GM12878 (cell line): ENCODE measurements around the gene RGSL1. TPM values are rescaled to one million over a fixed set of nuclear protein-coding genes. Genes with fewer than 3 reads are reported as not detected.
A peak's percentile ranks its signal among the peaks of the same experiment; 100 is the strongest.

Experiments
- ATAC-seq: fragments of 200-7000 bp; cut with Tn5 transposase; 3 replicates; pipeline ENCODE4 v1.9.1; 2020; ENCODE audit warnings: mild to moderate bottlenecking, moderate library complexity
- BruUV-seq: library from RNA; stranded (reverse); fragments of 400-500 nt; replicated peaks from 2 replicates; lab custom pipeline; 2021; lab: Mats Ljungman, UMichigan
- CTCF ChIA-PET: fragments of 300-600 bp; sonication (Branson Sonifier 250); formaldehyde crosslinking; extraction: SDS; loops from one replicate; lab custom pipeline; 2021; ENCODE audit warnings: inconsistent platforms; lab: Yijun Ruan, JAX
- POLR2A ChIA-PET: fragments of 350-600 bp; formaldehyde crosslinking; extraction: SDS; loops from one replicate; lab custom pipeline; 2021; ENCODE audit warnings: inconsistent platforms; lab: Charles Lee
- RAD21 ChIA-PET: fragments of 300-600 bp; sonication (Branson Sonifier 250); formaldehyde crosslinking; loops from one replicate; lab custom pipeline; 2023; ENCODE audit warnings: antibody characterized with exemption; ENCODE audit not compliant: unreplicated experiment; lab: Charles Lee
- SMC1A ChIA-PET: fragments of 300-600 bp; sonication (Branson Sonifier 250); formaldehyde crosslinking; loops from one replicate; lab custom pipeline; 2023; ENCODE audit not compliant: unreplicated experiment, uncharacterized antibody; lab: Charles Lee
- DNase-seq: peaks from one replicate; pipeline ENCODE4 v3.0.0-alpha.2; 2011; ENCODE audit warnings: low read depth, low spot score
- FAIRE-seq: peaks from 3 replicates; lab custom pipeline; 2011; peaks lifted over from hg19 to GRCh38; lab: Jason Lieb, UNC
- H2AFZ ChIP-seq: 2 replicates; pipeline ENCODE4 v1.6.0; 2011; ENCODE audit warnings: low read depth, low read length, control low read depth; ENCODE audit not compliant: control insufficient read depth
- H3K27ac ChIP-seq: 2 replicates; pipeline ENCODE4 v1.5.1; 2011; ENCODE audit warnings: control low read depth; ENCODE audit not compliant: control insufficient read depth, insufficient read depth
- H3K27me3 ChIP-seq, 2 experiments: replicated peaks in 1 of 2; 2 replicates each; pipeline versions ENCODE4 v1.6.0 to v1.6.1; 2011; ENCODE audit warnings: low read length in 1 of 2; ENCODE audit not compliant: control insufficient read depth in 2 of 2, insufficient read depth in 2 of 2
- H3K36me3 ChIP-seq, 2 experiments: 2 replicates each; pipeline ENCODE4 v1.5.1; 2011; ENCODE audit warnings: low read length in 1 of 2; ENCODE audit not compliant: control insufficient read depth in 2 of 2, insufficient read depth in 2 of 2
- H3K4me1 ChIP-seq: 2 replicates; pipeline ENCODE4 v1.6.1; 2011; ENCODE audit warnings: mild to moderate bottlenecking, low read length, moderate library complexity, mixed read lengths; ENCODE audit not compliant: control insufficient read depth, insufficient read depth
- H3K4me2 ChIP-seq: 2 replicates; pipeline ENCODE4 v1.6.0; 2011; ENCODE audit warnings: control low read depth; ENCODE audit not compliant: control insufficient read depth, insufficient read depth
- H3K4me3 ChIP-seq: fragments of 200-600 bp; sonication (generic); 2 replicates; pipeline ENCODE4 v1.5.1; 2016
- H3K79me2 ChIP-seq: 2 replicates; pipeline ENCODE4 v1.6.0; 2011; ENCODE audit warnings: low read length; ENCODE audit not compliant: control insufficient read depth, insufficient read depth
- H3K9ac ChIP-seq: 2 replicates; pipeline ENCODE4 v1.8.0; 2011; ENCODE audit warnings: low read length, control low read depth, mixed read lengths; ENCODE audit not compliant: control insufficient read depth, insufficient read depth
- H3K9me3 ChIP-seq: replicated peaks from 3 replicates; pipeline ENCODE4 v1.5.1; 2011; ENCODE audit warnings: mild to moderate bottlenecking, low read length; ENCODE audit not compliant: control insufficient read depth, insufficient read depth
- H4K20me1 ChIP-seq: 2 replicates; pipeline ENCODE4 v1.6.0; 2011; ENCODE audit not compliant: control insufficient read depth, insufficient read depth
- BCL11A ChIP-seq: IDR thresholded peaks from 2 replicates; pipeline ENCODE4 v1.6.1; 2011; ENCODE audit warnings: low read depth, low read length
- BMI1 ChIP-seq: fragments of 450-650 bp; IDR thresholded peaks from 2 replicates; pipeline ENCODE4 v1.6.1; 2016; ENCODE audit warnings: mild to moderate bottlenecking, moderate library complexity, borderline replicate concordance
- MTA3 ChIP-seq: IDR thresholded peaks from 2 replicates; pipeline ENCODE4 v1.6.1; 2012; ENCODE audit warnings: low read length, inconsistent platforms, borderline replicate concordance
- WGBS: methylation state at CpG from one replicate; pipeline ENCODE4 v1.1.6; 2016; ENCODE audit warnings: low lambda C conversion rate; ENCODE audit not compliant: insufficient replicate concordance, insufficient coverage; ENCODE audit errors: missing lambda C conversion rate; 5-methylcytosine and 5-hydroxymethylcytosine counted together
- in situ Hi-C: fragments of 300-500 bp; cut with MboI; formaldehyde crosslinking; loops from 9 replicates; pipeline ENCODE4 v1.14.3; 2018; ENCODE audit warnings: mixed read lengths
- intact Hi-C: fragments of 100-400 bp; cut with micrococcal nuclease; formaldehyde crosslinking; loops from one replicate; pipeline ENCODE4 v1.14.2; 2022; ENCODE audit not compliant: unreplicated experiment
- polyA plus RNA-seq, 11 experiments: library from polyadenylated mRNA; depleted of rRNA in 4 of 11; unstranded in 6 of 11; stranded (reverse) in 5 of 11; fragments of >200 nt; fragmentation: Nextera tagmentation in 4 of 11; fragmentation: Illumina TruSeq in 1 of 11; extraction: Ambion mirVana in 4 of 11; extraction: Trizol in 1 of 11; gene quantifications; 1 replicate in 1 of 11; 2 replicates in 10 of 11; pipeline versions ENCODE4 v1.2.1 to v1.2.3, GENCODE V29; 2011 to 2016; ENCODE audit warnings: inconsistent platforms in 2 of 11, missing spikeins in 2 of 11, low read depth in 1 of 11
- total RNA-seq, 4 experiments: library from RNA; depleted of rRNA in 3 of 4; stranded (reverse); fragments of >200 nt in 3 of 4; fragmentation: Illumina TruSeq in 1 of 4; extraction: Trizol in 1 of 4; gene quantifications; 2 replicates each; pipeline versions ENCODE4 v1.2.1 to v1.2.3, GENCODE V29; 2013 to 2021
- TF ChIP-seq, protein P1 (sequence below): fragments of 450-650 bp; formaldehyde crosslinking; IDR thresholded peaks from 2 replicates; pipeline ENCODE4 v1.5.0; 2022; ENCODE audit warnings: mild to moderate bottlenecking, missing genetic modification characterization
- TF ChIP-seq, protein P2 (sequence below), 3 experiments: IDR thresholded peaks in 2 of 3; conservative IDR thresholded peaks in 1 of 3; 2 replicates each; pipeline ENCODE4 v1.5.1; 2011; ENCODE audit warnings: low read depth in 3 of 3, low read length in 3 of 3, mild to moderate bottlenecking in 3 of 3, control low read depth in 2 of 3, moderate library complexity in 2 of 3, inconsistent platforms in 1 of 3, mixed read lengths in 1 of 3; ENCODE audit not compliant: control insufficient read depth in 2 of 3, insufficient read depth in 1 of 3; ENCODE audit errors: extremely low read depth in 1 of 3

Gene RGSL1
- total and polyA plus RNA-seq, 10 of the 15 experiments (the other 5 are each of a cell fraction or from before 2014, with no cell fraction given): 0.05 to 0.28 (median 0.27) TPM; not detected in 5

DNA sequence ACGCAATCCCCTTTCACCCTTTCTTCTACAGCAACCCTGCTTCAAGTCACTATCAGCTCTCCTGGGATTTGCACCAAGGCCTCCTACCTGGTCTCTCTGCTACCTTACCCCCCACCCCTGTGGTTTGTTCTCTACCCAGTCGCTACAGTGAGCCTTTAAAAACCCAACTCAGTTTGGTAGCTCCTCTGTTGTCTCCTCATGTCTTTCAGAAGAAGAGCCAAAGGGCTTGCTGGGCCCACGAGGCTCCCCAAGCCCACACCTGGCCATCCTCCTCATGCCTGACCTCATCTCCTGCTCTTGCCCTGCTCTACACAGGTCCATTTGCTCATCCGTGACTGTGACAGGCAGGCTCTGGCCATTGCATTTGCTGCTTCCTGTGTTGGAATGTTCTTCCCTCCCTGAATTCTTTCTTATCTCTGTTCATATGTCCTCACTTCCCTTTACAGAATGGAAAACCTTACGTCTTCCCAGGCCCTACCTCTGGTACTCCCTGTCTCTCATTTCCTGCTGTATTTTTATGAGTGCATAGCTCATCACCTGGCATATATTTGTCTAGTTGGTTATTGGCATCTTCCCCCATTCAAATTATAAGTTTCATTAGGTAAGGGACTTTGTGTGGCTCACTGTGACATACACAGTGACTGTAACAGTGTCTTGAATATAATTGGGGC is 150.9 kb downstream of the RGSL1 start:
- Histone ChIP-seq H3K27me3 (no peaks in the 10 kb centered on the region), H3K36me3 (peaks cover 11 to 24% of the 10 kb centered on the region in 2 experiments; a peak in 3 of 4 replicates), H3K9ac (peak overlapping the region; percentile 23; the same call in 1 of the 2 replicates), H3K4me3 (peak overlapping the region; percentile 59), H3K9me3 (no peaks in the 10 kb centered on the region), H3K79me2 (peaks cover 37% of the 10 kb centered on the region), H2AFZ (no peak overlapping the region), H3K27ac (no peak overlapping the region), H3K4me2 (peak overlapping the region; percentile 62), H4K20me1 (no peaks in the 10 kb centered on the region; the same call in 1 of the 2 replicates), H3K4me1 (peaks cover 11% of the 10 kb centered on the region)
- FAIRE-seq (no peak), DNase-seq (no peak), ATAC-seq (no peak)
- POLR2A ChIA-PET: interaction anchor here (1.1 to 4.6 kb wide), 4 partner anchors 82 to 186 kb away, joined by 3 to 34 read pairs (median 4); no protein-coding TSS in a partner anchor
- CTCF ChIA-PET: interaction anchor here (0.6 to 37.4 kb wide), 20 partner anchors 11 to 458 kb away, joined by 3 to 1888 read pairs (median 4); partner anchors contain the start of genes NPL and RNASEL
- in situ Hi-C loops (no loop called here), intact Hi-C loops (loop anchor here (1.0 to 5.0 kb wide), 3 partner anchors 116 to 236 kb away; partner anchors contain the start of gene DHX9)
- SMC1A ChIA-PET: interaction anchor here (0.6 to 28.0 kb wide), 16 partner anchors 10 to 330 kb away, joined by 3 to 1145 read pairs (median 4); partner anchors contain the start of genes NPL and RNASEL
- RAD21 ChIA-PET: interaction anchor here (1.0 to 23.0 kb wide), 16 partner anchors 12 to 207 kb away, joined by 3 to 946 read pairs (median 4); partner anchors contain the start of gene RNASEL
- WGBS: 56% methylated on average over 5 of the region's 5 CpGs
- BruUV-seq: no TSS peak
- TF ChIP-seq, protein P1, sequence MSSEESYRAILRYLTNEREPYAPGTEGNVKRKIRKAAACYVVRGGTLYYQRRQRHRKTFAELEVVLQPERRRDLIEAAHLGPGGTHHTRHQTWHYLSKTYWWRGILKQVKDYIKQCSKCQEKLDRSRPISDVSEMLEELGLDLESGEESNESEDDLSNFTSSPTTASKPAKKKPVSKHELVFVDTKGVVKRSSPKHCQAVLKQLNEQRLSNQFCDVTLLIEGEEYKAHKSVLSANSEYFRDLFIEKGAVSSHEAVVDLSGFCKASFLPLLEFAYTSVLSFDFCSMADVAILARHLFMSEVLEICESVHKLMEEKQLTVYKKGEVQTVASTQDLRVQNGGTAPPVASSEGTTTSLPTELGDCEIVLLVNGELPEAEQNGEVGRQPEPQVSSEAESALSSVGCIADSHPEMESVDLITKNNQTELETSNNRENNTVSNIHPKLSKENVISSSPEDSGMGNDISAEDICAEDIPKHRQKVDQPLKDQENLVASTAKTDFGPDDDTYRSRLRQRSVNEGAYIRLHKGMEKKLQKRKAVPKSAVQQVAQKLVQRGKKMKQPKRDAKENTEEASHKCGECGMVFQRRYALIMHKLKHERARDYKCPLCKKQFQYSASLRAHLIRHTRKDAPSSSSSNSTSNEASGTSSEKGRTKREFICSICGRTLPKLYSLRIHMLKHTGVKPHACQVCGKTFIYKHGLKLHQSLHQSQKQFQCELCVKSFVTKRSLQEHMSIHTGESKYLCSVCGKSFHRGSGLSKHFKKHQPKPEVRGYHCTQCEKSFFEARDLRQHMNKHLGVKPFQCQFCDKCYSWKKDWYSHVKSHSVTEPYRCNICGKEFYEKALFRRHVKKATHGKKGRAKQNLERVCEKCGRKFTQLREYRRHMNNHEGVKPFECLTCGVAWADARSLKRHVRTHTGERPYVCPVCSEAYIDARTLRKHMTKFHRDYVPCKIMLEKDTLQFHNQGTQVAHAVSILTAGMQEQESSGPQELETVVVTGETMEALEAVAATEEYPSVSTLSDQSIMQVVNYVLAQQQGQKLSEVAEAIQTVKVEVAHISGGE (CRISPR knock-in tag): 0 out of 2 replicates have a peak, but pooled peaks have one; percentile 17
- TF ChIP-seq MTA3: 0 out of 2 replicates have a peak, but pooled peaks have one; percentile 23
- TF ChIP-seq BMI1: 0 out of 2 replicates have a peak, but pooled peaks have one; percentile 26
- no peak for TF ChIP-seq BCL11A
- TF ChIP-seq, protein P2, sequence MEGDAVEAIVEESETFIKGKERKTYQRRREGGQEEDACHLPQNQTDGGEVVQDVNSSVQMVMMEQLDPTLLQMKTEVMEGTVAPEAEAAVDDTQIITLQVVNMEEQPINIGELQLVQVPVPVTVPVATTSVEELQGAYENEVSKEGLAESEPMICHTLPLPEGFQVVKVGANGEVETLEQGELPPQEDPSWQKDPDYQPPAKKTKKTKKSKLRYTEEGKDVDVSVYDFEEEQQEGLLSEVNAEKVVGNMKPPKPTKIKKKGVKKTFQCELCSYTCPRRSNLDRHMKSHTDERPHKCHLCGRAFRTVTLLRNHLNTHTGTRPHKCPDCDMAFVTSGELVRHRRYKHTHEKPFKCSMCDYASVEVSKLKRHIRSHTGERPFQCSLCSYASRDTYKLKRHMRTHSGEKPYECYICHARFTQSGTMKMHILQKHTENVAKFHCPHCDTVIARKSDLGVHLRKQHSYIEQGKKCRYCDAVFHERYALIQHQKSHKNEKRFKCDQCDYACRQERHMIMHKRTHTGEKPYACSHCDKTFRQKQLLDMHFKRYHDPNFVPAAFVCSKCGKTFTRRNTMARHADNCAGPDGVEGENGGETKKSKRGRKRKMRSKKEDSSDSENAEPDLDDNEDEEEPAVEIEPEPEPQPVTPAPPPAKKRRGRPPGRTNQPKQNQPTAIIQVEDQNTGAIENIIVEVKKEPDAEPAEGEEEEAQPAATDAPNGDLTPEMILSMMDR (IDR thresholded peaks at IDR 0.05 in 2 of 3, conservative IDR thresholded peaks at IDR 0.05 in 1 of 3; ENCODE audit: control insufficient read depth in 2 of 3, extremely low read depth in 1 of 3, insufficient read depth in 1 of 3, low read depth in 3 of 3, low read length in 3 of 3): no peak
